ENCODE results near the gene NHLRC3.

GRCh38 chr13:39040206-39040605 lies 1.9 kb downstream of the NHLRC3 start:
- TF ChIP-seq, protein P1, sequence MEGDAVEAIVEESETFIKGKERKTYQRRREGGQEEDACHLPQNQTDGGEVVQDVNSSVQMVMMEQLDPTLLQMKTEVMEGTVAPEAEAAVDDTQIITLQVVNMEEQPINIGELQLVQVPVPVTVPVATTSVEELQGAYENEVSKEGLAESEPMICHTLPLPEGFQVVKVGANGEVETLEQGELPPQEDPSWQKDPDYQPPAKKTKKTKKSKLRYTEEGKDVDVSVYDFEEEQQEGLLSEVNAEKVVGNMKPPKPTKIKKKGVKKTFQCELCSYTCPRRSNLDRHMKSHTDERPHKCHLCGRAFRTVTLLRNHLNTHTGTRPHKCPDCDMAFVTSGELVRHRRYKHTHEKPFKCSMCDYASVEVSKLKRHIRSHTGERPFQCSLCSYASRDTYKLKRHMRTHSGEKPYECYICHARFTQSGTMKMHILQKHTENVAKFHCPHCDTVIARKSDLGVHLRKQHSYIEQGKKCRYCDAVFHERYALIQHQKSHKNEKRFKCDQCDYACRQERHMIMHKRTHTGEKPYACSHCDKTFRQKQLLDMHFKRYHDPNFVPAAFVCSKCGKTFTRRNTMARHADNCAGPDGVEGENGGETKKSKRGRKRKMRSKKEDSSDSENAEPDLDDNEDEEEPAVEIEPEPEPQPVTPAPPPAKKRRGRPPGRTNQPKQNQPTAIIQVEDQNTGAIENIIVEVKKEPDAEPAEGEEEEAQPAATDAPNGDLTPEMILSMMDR (IDR thresholded peaks at IDR 0.05), result no peak
- no peak for TF ChIP-seq POLR2A (IDR thresholded peaks at IDR 0.05)
